CD8-positive, alpha-beta memory T cell (primary cell): ENCODE results near the gene DOCK2. TPM values are rescaled to one million over a fixed set of nuclear protein-coding genes. Genes with fewer than 3 reads are reported as not detected.

Experiments used
- CTCF ChIA-PET: fragments of 350-600 bp; sonication (Branson Sonifier 250); formaldehyde crosslinking; loops from one replicate; lab custom pipeline; 2021; ENCODE audit warnings: antibody characterized with exemption; lab: Charles Lee
- POLR2A ChIA-PET: fragments of 350-600 bp; sonication (Branson Sonifier 250); formaldehyde crosslinking; loops from one replicate; lab custom pipeline; 2021; ENCODE audit warnings: antibody characterized with exemption; lab: Charles Lee
- DNase-seq, 5 donors: peaks; one replicate each; pipeline versions ENCODE4 v3.0.0 to v3.0.0-alpha.2; 2020 to 2022; ENCODE audit warnings: mixed read lengths in 1 of 5
- H3K27ac ChIP-seq: one replicate; pipeline ENCODE4 v1.7.0; 2013; ENCODE audit warnings: low read depth, mild to moderate bottlenecking, low read length, moderate library complexity
- H3K27me3 ChIP-seq: 2 replicates; pipeline ENCODE4 v1.7.0; 2013; ENCODE audit warnings: low read length, mild to moderate bottlenecking; ENCODE audit not compliant: insufficient read depth, poor library complexity, severe bottlenecking
- H3K36me3 ChIP-seq: 2 replicates; pipeline ENCODE4 v1.7.0; 2013; ENCODE audit warnings: mild to moderate bottlenecking, low read length, moderate library complexity; ENCODE audit not compliant: insufficient read depth
- H3K4me1 ChIP-seq: 2 replicates; pipeline ENCODE4 v1.7.0; 2013; ENCODE audit warnings: mild to moderate bottlenecking, low read length, moderate library complexity; ENCODE audit not compliant: insufficient read depth
- H3K4me3 ChIP-seq: 2 replicates; pipeline ENCODE4 v1.7.0; 2013; ENCODE audit warnings: mild to moderate bottlenecking, low read length
- H3K9me3 ChIP-seq: 2 replicates; pipeline ENCODE4 v1.7.0; 2013; ENCODE audit warnings: mild to moderate bottlenecking, low read length
- H3K27ac Mint-ChIP-seq, 8 donors: one replicate each; pipeline ENCODE4 v1.8.0; 2020 to 2021; ENCODE audit warnings: mixed read lengths in 8 of 8, mild to moderate bottlenecking in 6 of 8, inconsistent platforms in 3 of 8, moderate library complexity in 3 of 8
- H3K27me3 Mint-ChIP-seq, 2 donors: one replicate each; pipeline ENCODE4 v1.8.0; 2020 to 2021; ENCODE audit warnings: mixed read lengths in 2 of 2, mild to moderate bottlenecking in 1 of 2, moderate library complexity in 1 of 2
- H3K36me3 Mint-ChIP-seq, 3 donors: one replicate each; pipeline ENCODE4 v1.8.0; 2020 to 2021; ENCODE audit warnings: mixed read lengths in 3 of 3, inconsistent platforms in 1 of 3, mild to moderate bottlenecking in 1 of 3
- H3K4me1 Mint-ChIP-seq, 3 donors: one replicate each; pipeline ENCODE4 v1.8.0; 2020 to 2021; ENCODE audit warnings: mixed read lengths in 3 of 3, inconsistent platforms in 1 of 3, mild to moderate bottlenecking in 1 of 3
- H3K4me3 Mint-ChIP-seq, 7 donors: one replicate each; pipeline ENCODE4 v1.8.0; 2020 to 2021; ENCODE audit warnings: mixed read lengths in 7 of 7, mild to moderate bottlenecking in 6 of 7, moderate library complexity in 4 of 7, inconsistent platforms in 2 of 7
- H3K9me3 Mint-ChIP-seq, 5 donors: one replicate each; pipeline ENCODE4 v1.8.0; 2020 to 2022; ENCODE audit warnings: mixed read lengths in 5 of 5, mild to moderate bottlenecking in 3 of 5, moderate library complexity in 2 of 5, inconsistent platforms in 1 of 5
- polyA plus RNA-seq: library from polyadenylated mRNA; unstranded; fragments of 300-500 nt; fragmentation: Illumina TruSeq; gene quantifications from one replicate; pipeline ENCODE4 v1.2.3, GENCODE V29; 2021
- total RNA-seq, 2 experiments: library from RNA; stranded (reverse); gene quantifications; one replicate each; pipeline ENCODE4 v1.2.3, GENCODE V29; 2021

The DOCK2 gene
- total and polyA plus RNA-seq, 3 experiments from 2014 or later = 102 to 157 (median 155) TPM

DNA sequence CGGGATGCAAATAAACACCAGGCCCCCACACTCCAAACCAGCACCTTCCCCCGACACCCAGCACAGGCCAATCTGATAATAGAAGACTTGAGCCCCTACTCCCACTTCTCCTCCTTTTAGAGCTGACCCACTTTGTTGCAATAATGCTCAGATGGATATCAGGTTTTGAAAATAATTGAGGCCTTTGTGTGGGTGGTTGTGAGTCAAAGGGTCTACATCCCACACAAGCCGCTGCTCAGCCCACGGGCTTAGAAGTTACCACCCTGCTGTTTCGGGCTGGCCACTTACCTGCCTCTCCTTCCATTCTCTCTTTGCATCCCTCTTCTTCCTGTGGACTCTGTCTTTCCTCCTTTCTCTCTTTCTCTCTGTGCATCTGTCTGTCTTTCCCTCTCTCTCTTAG is 432.4 kb downstream of the DOCK2 start:
- CTCF ChIA-PET = interaction anchor here (1.2 kb wide), 1 partner anchor 10 kb away, joined by 4 read pairs; no protein-coding TSS in a partner anchor
- no peaks in the 10 kb centered on the region for H3K9me3 Mint-ChIP-seq

DNA sequence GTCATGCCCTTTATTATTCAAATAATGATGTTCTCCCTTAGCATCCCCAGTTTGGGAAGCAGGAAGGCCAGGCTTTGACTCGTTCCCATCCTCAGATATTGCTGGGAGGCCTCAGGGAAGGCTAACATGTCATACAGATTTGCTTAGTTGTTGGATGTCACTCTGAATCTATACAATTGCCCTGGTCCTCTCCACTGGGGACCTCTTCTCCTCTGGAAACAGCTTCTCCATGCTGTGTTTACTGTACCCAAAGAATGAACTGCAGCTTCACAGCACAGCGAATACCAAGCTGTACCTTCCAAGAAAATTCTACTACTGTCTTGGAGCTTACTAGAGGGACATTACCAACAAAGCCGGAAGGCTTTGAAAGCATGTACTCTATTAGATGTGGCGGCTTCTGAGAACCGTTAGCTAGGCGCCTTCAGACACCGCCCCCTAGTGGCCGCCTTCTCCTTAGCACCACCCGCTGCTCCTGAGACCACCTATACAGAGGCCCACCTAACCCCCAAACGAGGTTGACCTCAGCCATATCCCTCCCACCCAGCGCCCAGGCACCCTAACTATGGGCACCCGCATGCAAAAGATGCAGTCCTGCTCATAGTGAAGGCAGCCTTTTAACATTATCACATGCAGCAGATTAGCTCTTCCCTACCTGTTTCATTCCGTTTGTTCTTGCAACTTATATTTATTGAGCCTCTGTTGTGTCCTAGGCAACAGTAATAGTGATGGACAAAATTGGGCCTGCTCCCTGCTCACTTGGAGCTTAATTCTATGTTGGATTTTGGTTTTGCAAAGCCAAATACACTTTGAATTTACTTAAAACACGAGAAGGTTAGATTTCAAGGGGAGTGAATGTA is 433.7 kb downstream of the DOCK2 start:
- no peak overlapping the region for H3K4me3 ChIP-seq
- H3K36me3 ChIP-seq = peaks cover 46% of the 10 kb centered on the region
- no peaks in the 10 kb centered on the region for H3K9me3 ChIP-seq
- H3K4me1 ChIP-seq = no peaks in the 10 kb centered on the region
- Mint-ChIP-seq H3K4me3 (no peak overlapping the region), H3K36me3 (peaks cover 38 to 92% (median 49%) of the 10 kb centered on the region in 3 donors), H3K27ac (peak overlapping the region in 1 of 8 donors; percentile 15), H3K4me1 (no peaks in the 10 kb centered on the region), H3K27me3 (no peaks in the 10 kb centered on the region), H3K9me3 (no peaks in the 10 kb centered on the region)
- DNase-seq = no peak
- H3K27me3 ChIP-seq = no peaks in the 10 kb centered on the region
- ChIA-PET POLR2A (no interaction called here), CTCF (interaction anchor here (0.8 to 1.2 kb wide), 3 partner anchors 11 to 53 kb away, joined by 3 to 4 read pairs (median 4); no protein-coding TSS in a partner anchor)
- no peak overlapping the region for H3K27ac ChIP-seq

More for the DNA sequence above, 432.4 kb downstream of the DOCK2 start:
- Histone ChIP-seq H3K9me3 (no peaks in the 10 kb centered on the region), H3K4me1 (no peaks in the 10 kb centered on the region), H3K27me3 (no peaks in the 10 kb centered on the region), H3K4me3 (no peak overlapping the region), H3K36me3 (peaks cover 42% of the 10 kb centered on the region), H3K27ac (no peak overlapping the region)
- no peak overlapping the region for H3K4me3 Mint-ChIP-seq
- peaks cover 39 to 87% (median 51%) of the 10 kb centered on the region in 3 donors for H3K36me3 Mint-ChIP-seq
- H3K4me1 Mint-ChIP-seq = no peaks in the 10 kb centered on the region
- no peak for DNase-seq
- H3K27me3 Mint-ChIP-seq = no peaks in the 10 kb centered on the region
- POLR2A ChIA-PET = no interaction called here
- H3K27ac Mint-ChIP-seq = peak overlapping the region in 1 of 8 donors; percentile 41

GRCh38 chr5:170071748-170072147 is 434.7 kb downstream of the DOCK2 start:
- no peak overlapping the region for H3K4me3 ChIP-seq
- no peaks in the 10 kb centered on the region for H3K9me3 Mint-ChIP-seq
- no peak overlapping the region for H3K4me3 Mint-ChIP-seq
- CTCF ChIA-PET = interaction anchor here (0.8 to 0.9 kb wide), 2 partner anchors 12 to 54 kb away, joined by 3 to 4 read pairs; no protein-coding TSS in a partner anchor
- POLR2A ChIA-PET = no interaction called here
- no peak for DNase-seq
- H3K27me3 ChIP-seq = no peaks in the 10 kb centered on the region
- no peaks in the 10 kb centered on the region for H3K4me1 Mint-ChIP-seq
- H3K36me3 ChIP-seq = peaks cover 55% of the 10 kb centered on the region
- H3K27me3 Mint-ChIP-seq = no peaks in the 10 kb centered on the region
- no peaks in the 10 kb centered on the region for H3K9me3 ChIP-seq
- H3K27ac ChIP-seq = no peak overlapping the region
- no peaks in the 10 kb centered on the region for H3K4me1 ChIP-seq
- no peak overlapping the region for H3K27ac Mint-ChIP-seq
- peaks cover 36 to 95% (median 48%) of the 10 kb centered on the region in 3 donors for H3K36me3 Mint-ChIP-seq

DNA sequence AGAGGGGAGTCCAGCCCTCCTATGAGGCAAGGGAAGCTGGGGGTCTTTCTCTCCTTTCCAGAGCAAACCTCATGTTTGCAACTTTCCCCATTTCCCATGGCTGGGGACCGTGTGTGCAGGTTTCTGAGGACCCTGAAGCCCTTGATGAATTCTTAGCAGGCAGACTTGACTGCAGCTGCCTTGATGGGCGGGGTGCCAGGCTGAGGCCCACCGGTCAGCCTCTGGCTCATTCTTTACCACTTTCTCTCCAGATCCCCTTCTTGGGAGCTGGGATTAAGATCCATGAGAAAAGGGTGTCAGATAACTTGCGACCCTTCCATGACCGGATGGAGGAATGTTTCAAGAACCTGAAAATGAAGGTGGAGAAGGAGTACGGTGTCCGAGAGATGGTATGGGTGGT is 438.6 kb downstream of the DOCK2 start:
- Histone ChIP-seq H3K27me3 (no peaks in the 10 kb centered on the region), H3K27ac (no peak overlapping the region), H3K36me3 (peaks cover 62% of the 10 kb centered on the region), H3K4me1 (no peaks in the 10 kb centered on the region), H3K9me3 (no peaks in the 10 kb centered on the region), H3K4me3 (no peak overlapping the region)
- Mint-ChIP-seq H3K27ac (peak overlapping the region in 1 of 8 donors; percentile 20), H3K4me3 (no peak overlapping the region), H3K27me3 (no peaks in the 10 kb centered on the region), H3K9me3 (no peaks in the 10 kb centered on the region), H3K36me3 (peaks cover 16 to 95% (median 37%) of the 10 kb centered on the region in 3 donors), H3K4me1 (no peaks in the 10 kb centered on the region)
- ChIA-PET CTCF (no interaction called here), POLR2A (no interaction called here)
- no peak for DNase-seq

DNA sequence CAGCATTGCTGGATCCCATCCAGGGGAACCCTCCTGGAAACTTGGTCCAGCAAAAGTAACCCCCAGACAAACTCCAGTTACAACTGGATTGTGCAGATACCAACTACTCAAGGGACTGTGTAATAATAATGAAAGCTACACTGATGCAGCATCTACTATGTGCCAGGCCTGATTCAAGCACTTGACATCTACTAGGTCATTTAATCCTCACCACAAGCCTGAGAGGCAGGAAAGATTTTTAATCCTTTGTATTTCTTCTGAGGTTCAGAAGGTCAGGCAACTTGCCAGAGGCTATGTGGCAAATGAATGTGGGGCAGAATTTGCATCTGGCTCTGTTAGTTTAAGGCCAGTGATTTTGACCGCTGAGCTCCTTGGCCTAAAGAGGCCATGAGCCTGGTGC is 439.1 kb downstream of the DOCK2 start:
- Histone ChIP-seq H3K4me3 (no peak overlapping the region), H3K4me1 (no peaks in the 10 kb centered on the region), H3K27me3 (no peaks in the 10 kb centered on the region), H3K9me3 (no peaks in the 10 kb centered on the region), H3K36me3 (peaks cover 67% of the 10 kb centered on the region), H3K27ac (no peak overlapping the region)
- CTCF ChIA-PET = no interaction called here
- H3K27ac Mint-ChIP-seq = no peak overlapping the region
- DNase-seq = no peak
- no peaks in the 10 kb centered on the region for H3K27me3 Mint-ChIP-seq
- H3K9me3 Mint-ChIP-seq = no peaks in the 10 kb centered on the region
- H3K4me3 Mint-ChIP-seq = no peak overlapping the region
- POLR2A ChIA-PET = no interaction called here
- peaks cover 11 to 95% (median 35%) of the 10 kb centered on the region in 3 donors for H3K36me3 Mint-ChIP-seq
- no peaks in the 10 kb centered on the region for H3K4me1 Mint-ChIP-seq

DNA sequence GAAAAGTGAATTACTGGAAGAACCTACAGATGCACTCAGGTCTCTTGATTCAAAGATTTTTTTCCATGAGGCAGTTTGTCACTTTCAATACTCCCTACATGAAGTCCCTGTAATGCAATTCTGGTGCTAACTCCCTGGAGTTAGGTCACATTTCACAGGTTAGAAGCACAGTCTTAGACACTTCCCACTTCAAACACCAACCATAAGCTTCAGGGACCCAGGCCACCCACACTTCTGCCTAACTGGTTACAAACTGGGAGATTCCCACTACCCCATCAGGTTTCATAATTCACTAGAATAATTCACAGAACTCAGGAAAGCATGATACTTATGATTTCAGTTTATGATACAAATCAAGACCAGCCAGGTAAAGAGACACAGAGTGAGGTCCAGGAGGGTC is 439.7 kb downstream of the DOCK2 start:
- DNase-seq = no peak
- H3K4me3 ChIP-seq = no peak overlapping the region
- peaks cover 70% of the 10 kb centered on the region for H3K36me3 ChIP-seq
- Mint-ChIP-seq H3K27ac (peak overlapping the region in 1 of 8 donors; percentile 72), H3K4me1 (no peaks in the 10 kb centered on the region), H3K27me3 (no peaks in the 10 kb centered on the region), H3K4me3 (peak overlapping the region in 1 of 7 donors; percentile 40), H3K9me3 (no peaks in the 10 kb centered on the region), H3K36me3 (peaks cover 12 to 95% (median 33%) of the 10 kb centered on the region in 3 donors)
- ChIA-PET CTCF (no interaction called here), POLR2A (no interaction called here)
- no peaks in the 10 kb centered on the region for H3K9me3 ChIP-seq
- H3K27me3 ChIP-seq = no peaks in the 10 kb centered on the region
- no peaks in the 10 kb centered on the region for H3K4me1 ChIP-seq
- H3K27ac ChIP-seq = no peak overlapping the region

DNA sequence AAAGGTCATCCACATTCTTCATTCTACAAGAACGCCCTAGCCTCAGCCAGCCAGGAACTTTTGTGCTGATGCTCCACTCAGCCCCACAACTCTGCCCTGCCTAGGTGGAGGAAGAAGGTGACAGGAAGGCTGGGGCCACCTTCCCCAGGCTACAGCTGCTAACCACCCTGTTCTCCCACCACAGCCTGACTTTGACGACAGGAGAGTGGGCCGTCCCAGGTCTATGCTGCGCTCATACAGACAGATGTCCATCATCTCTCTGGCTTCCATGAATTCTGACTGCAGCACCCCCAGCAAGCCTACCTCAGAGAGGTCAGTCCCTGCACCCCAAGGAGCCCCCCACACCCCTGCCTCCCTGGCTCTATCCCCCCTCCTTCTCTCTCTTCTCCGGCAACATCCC is 440.5 kb downstream of the DOCK2 start:
- POLR2A ChIA-PET = no interaction called here
- no peaks in the 10 kb centered on the region for H3K9me3 ChIP-seq
- Mint-ChIP-seq H3K36me3 (peaks cover 19 to 96% (median 39%) of the 10 kb centered on the region in 3 donors), H3K9me3 (no peaks in the 10 kb centered on the region), H3K4me3 (no peak overlapping the region), H3K4me1 (no peaks in the 10 kb centered on the region), H3K27ac (no peak overlapping the region), H3K27me3 (no peaks in the 10 kb centered on the region)
- H3K4me1 ChIP-seq = no peaks in the 10 kb centered on the region
- no peak overlapping the region for H3K27ac ChIP-seq
- H3K4me3 ChIP-seq = no peak overlapping the region
- DNase-seq = no peak
- H3K36me3 ChIP-seq = peaks cover 71% of the 10 kb centered on the region
- CTCF ChIA-PET = no interaction called here
- no peaks in the 10 kb centered on the region for H3K27me3 ChIP-seq

GRCh38 chr5:170078458-170078857 is 441.4 kb downstream of the DOCK2 start:
- H3K27me3 Mint-ChIP-seq = no peaks in the 10 kb centered on the region
- CTCF ChIA-PET = no interaction called here

More at GRCh38 chr5:170078458-170078857, 441.4 kb downstream of the DOCK2 start:
- Mint-ChIP-seq H3K4me1 (no peaks in the 10 kb centered on the region), H3K9me3 (no peaks in the 10 kb centered on the region), H3K4me3 (no peak overlapping the region), H3K36me3 (peaks cover 24 to 97% (median 41%) of the 10 kb centered on the region in 3 donors), H3K27ac (peak overlapping the region in 1 of 8 donors; percentile 22)
- no peak for DNase-seq
- Histone ChIP-seq H3K4me1 (no peaks in the 10 kb centered on the region), H3K9me3 (no peaks in the 10 kb centered on the region), H3K27ac (no peak overlapping the region), H3K27me3 (no peaks in the 10 kb centered on the region), H3K4me3 (no peak overlapping the region), H3K36me3 (peaks cover 74% of the 10 kb centered on the region)
- POLR2A ChIA-PET = no interaction called here
